Ishikawa (cell line): ENCODE measurements around the gene FRMD4B.

Source experiments
- CEBPB ChIP-seq: IDR thresholded peaks from 2 replicates; pipeline ENCODE4 v1.6.1; 2012
- CREB1 ChIP-seq: IDR thresholded peaks from 2 replicates; pipeline ENCODE4 v1.6.1; 2012; ENCODE audit warnings: low read depth
- EGR1 ChIP-seq: IDR thresholded peaks from 2 replicates; pipeline ENCODE4 v1.6.1; 2012
- EP300 ChIP-seq: IDR thresholded peaks from 2 replicates; pipeline ENCODE4 v1.6.1; 2012; ENCODE audit warnings: borderline replicate concordance
- FOXM1 ChIP-seq: IDR thresholded peaks from 2 replicates; pipeline ENCODE4 v1.6.1; 2012; ENCODE audit warnings: low read depth, borderline replicate concordance
- NFIC ChIP-seq: IDR thresholded peaks from 2 replicates; pipeline ENCODE4 v1.6.1; 2012
- RAD21 ChIP-seq: IDR thresholded peaks from 2 replicates; pipeline ENCODE4 v1.6.1; 2012; ENCODE audit warnings: low read depth
- TAF1 ChIP-seq: IDR thresholded peaks from 2 replicates; pipeline ENCODE4 v1.6.1; 2012; ENCODE audit warnings: low read depth, mild to moderate bottlenecking
- TCF12 ChIP-seq: IDR thresholded peaks from 2 replicates; pipeline ENCODE4 v1.6.1; 2012; ENCODE audit warnings: low read depth
- TEAD4 ChIP-seq: IDR thresholded peaks from 2 replicates; pipeline ENCODE4 v1.6.1; 2012
- YY1 ChIP-seq: IDR thresholded peaks from 2 replicates; pipeline ENCODE4 v1.6.1; 2012; ENCODE audit warnings: low read depth
- ZBTB7A ChIP-seq: IDR thresholded peaks from 2 replicates; pipeline ENCODE4 v1.6.1; 2012; ENCODE audit warnings: low read depth
- TF ChIP-seq, protein P1 (sequence below): IDR thresholded peaks from 2 replicates; pipeline ENCODE4 v1.6.1; 2012
- TF ChIP-seq, protein P2 (sequence below): IDR thresholded peaks from 2 replicates; pipeline ENCODE4 v1.6.1; 2012; ENCODE audit warnings: low read depth, mild to moderate bottlenecking
- TF ChIP-seq, protein P3 (sequence below): IDR thresholded peaks from 2 replicates; pipeline ENCODE4 v1.6.1; 2012

Gene FRMD4B

DNA sequence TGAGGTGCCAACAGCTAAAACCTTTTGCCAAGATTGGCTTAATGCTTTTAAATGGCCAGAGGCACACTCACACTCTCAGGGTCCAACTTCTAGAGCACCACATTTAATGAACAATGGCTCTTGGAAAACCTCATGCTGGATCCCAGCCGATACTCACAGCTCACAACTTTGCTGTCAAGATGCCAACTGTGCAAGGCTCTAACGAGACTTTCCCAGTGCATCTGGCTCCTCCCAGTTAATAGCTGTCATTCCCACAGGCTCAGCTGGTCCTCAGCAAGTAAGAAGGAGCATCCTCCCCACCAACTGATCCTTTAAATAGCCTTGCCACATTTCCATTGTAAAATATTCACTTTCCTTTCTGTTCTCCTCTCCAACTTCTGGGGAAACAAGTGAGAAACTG is 20.3 kb upstream of the FRMD4B start:
- no peak for TF ChIP-seq CEBPB
- no peak for TF ChIP-seq NFIC
- TF ChIP-seq TAF1, result no peak

DNA sequence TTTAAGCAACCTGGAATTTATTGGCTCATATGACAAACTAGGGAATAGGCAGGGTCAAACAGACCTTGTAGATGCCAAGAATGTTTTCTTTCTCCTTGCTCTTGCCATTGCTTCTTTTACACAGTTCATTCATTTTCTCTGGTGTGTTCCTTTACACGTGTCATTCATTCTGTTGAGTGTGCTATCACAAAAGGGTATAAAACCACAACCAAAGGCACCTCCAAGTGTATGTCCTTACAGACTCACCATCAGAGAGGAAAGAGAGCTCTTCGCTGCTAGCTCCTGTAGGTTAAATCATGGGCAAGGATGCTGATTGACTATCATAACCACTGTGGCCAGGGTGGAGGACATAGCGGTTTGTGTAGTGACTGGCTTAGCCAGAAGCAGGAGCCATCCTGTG is 19.2 kb upstream of the FRMD4B start:
- TF ChIP-seq TEAD4 (no peak), TCF12 (no peak), NFIC (no peak), CREB1 (no peak), CEBPB (no peak), RAD21 (no peak), ZBTB7A (no peak), FOXM1 (no peak), EP300 (no peak), EGR1 (no peak), TAF1 (no peak), YY1 (no peak)
- TF ChIP-seq, protein P1, sequence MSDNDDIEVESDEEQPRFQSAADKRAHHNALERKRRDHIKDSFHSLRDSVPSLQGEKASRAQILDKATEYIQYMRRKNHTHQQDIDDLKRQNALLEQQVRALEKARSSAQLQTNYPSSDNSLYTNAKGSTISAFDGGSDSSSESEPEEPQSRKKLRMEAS, result no peak
- TF ChIP-seq, protein P2, sequence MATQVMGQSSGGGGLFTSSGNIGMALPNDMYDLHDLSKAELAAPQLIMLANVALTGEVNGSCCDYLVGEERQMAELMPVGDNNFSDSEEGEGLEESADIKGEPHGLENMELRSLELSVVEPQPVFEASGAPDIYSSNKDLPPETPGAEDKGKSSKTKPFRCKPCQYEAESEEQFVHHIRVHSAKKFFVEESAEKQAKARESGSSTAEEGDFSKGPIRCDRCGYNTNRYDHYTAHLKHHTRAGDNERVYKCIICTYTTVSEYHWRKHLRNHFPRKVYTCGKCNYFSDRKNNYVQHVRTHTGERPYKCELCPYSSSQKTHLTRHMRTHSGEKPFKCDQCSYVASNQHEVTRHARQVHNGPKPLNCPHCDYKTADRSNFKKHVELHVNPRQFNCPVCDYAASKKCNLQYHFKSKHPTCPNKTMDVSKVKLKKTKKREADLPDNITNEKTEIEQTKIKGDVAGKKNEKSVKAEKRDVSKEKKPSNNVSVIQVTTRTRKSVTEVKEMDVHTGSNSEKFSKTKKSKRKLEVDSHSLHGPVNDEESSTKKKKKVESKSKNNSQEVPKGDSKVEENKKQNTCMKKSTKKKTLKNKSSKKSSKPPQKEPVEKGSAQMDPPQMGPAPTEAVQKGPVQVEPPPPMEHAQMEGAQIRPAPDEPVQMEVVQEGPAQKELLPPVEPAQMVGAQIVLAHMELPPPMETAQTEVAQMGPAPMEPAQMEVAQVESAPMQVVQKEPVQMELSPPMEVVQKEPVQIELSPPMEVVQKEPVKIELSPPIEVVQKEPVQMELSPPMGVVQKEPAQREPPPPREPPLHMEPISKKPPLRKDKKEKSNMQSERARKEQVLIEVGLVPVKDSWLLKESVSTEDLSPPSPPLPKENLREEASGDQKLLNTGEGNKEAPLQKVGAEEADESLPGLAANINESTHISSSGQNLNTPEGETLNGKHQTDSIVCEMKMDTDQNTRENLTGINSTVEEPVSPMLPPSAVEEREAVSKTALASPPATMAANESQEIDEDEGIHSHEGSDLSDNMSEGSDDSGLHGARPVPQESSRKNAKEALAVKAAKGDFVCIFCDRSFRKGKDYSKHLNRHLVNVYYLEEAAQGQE, result no peak
- TF ChIP-seq, protein P3, sequence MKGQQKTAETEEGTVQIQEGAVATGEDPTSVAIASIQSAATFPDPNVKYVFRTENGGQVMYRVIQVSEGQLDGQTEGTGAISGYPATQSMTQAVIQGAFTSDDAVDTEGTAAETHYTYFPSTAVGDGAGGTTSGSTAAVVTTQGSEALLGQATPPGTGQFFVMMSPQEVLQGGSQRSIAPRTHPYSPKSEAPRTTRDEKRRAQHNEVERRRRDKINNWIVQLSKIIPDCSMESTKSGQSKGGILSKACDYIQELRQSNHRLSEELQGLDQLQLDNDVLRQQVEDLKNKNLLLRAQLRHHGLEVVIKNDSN, result no peak

- TF ChIP-seq, protein P1, result no peak
- TF ChIP-seq TCF12 (no peak), EP300 (no peak), ZBTB7A (no peak), FOXM1 (no peak), CEBPB (no peak), TEAD4 (no peak), TAF1 (no peak)
- TF ChIP-seq, protein P3, result no peak
- TF ChIP-seq, protein P2, result no peak
Observed at GRCh38 chr3:69403454-69403853, 17.6 kb upstream of the FRMD4B start.

DNA sequence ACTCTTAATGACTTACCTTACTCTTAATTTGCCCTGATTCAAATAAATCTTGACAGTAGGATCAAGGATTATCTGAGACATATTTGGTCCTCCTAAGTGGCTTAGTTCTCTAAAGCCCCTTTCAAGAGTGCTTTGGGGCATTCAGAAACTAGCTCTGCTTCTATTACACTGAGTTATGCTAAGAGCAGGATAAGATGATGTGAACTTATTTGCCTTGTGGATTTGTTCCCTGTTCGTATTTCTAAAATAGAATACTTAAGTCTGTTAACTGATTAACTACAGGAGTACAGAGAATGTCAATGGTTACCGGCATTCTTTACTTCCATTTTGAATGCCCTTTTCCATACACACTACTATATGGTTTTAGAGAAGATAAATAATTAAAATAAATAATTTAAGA is 14.8 kb upstream of the FRMD4B start:
- TF ChIP-seq FOXM1, result no peak
- no peak for TF ChIP-seq CREB1
- no peak for TF ChIP-seq EP300
- no peak for TF ChIP-seq NFIC
- TF ChIP-seq TEAD4, result no peak
- TF ChIP-seq, protein P3, result no peak

- TF ChIP-seq, protein P1, result no peak
- no peak for TF ChIP-seq TAF1
Observed at GRCh38 chr3:69392850-69393249, 7.0 kb upstream of the FRMD4B start.

DNA sequence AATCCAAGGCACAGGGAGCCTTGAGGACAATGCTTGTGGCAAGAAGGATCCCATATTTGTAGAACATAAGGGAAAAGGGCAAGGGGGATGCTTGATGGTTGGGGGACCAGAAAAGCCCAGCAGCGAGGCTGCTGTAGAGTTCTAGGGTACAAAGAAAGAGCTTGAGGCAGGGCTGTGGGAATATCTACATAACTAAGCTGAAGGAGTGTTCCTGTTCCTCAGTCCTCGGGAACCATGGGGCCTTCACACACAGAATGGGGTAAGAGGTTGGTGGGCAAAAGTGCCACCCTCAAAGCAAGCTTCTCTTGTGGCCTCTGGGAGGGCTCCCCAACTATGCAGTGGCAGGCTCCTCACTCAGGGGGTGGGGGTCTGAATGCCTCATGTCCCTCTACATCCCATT is 6.5 kb upstream of the FRMD4B start:
- TF ChIP-seq TCF12, result no peak
- no peak for TF ChIP-seq TAF1
- TF ChIP-seq CREB1, result no peak
- no peak for TF ChIP-seq ZBTB7A
- TF ChIP-seq, protein P1, result no peak
- TF ChIP-seq, protein P2, result no peak
- TF ChIP-seq EGR1, result no peak
- TF ChIP-seq YY1, result no peak
- no peak for TF ChIP-seq TEAD4
- no peak for TF ChIP-seq RAD21
- no peak for TF ChIP-seq FOXM1
